Mucosa of descending colon (tissue), 3 donors: ENCODE data around the gene HEG1. TPM values are rescaled to one million over a fixed set of nuclear protein-coding genes. Genes with fewer than 3 reads are reported as not detected.

Source experiments
- ATAC-seq: fragments of 200-7000 bp; cut with Tn5 transposase; one replicate; pipeline ENCODE4 v1.9.1; 2020; ENCODE audit warnings: mild to moderate bottlenecking, moderate library complexity
- DNase-seq, 3 donors: peaks; one replicate each; pipeline ENCODE4 v3.0.0-alpha.2; 2020
- H3K36me3 ChIP-seq: fragments of 200-600 bp; one replicate; pipeline ENCODE4 v1.8.0; 2021; ENCODE audit warnings: low read depth, mild to moderate bottlenecking
- H3K4me1 ChIP-seq: fragments of 200-600 bp; one replicate; pipeline ENCODE4 v1.8.0; 2021; ENCODE audit warnings: low read depth, mild to moderate bottlenecking
- H3K4me3 ChIP-seq: fragments of 200-600 bp; one replicate; pipeline ENCODE4 v1.8.0; 2021; ENCODE audit warnings: mild to moderate bottlenecking
- H3K9me3 ChIP-seq: fragments of 200-600 bp; one replicate; pipeline ENCODE4 v1.8.0; 2021; ENCODE audit warnings: mild to moderate bottlenecking
- intact Hi-C, 2 donors: fragments of 100-400 bp; cut with DNase I in 1 of 2; cut with micrococcal nuclease in 1 of 2; formaldehyde crosslinking; loops; one replicate each; pipeline versions ENCODE4 v1.11.0 to v1.11.1; 2022; cut with DNase I, micrococcal nuclease
- total RNA-seq, 3 donors: library from RNA; stranded (reverse); fragmentation: NEBNext Ultra II Directional in 2 of 3; extraction: Animal tissue kit (Norgen Biotek cat#: 25700) in 2 of 3; gene quantifications; one replicate each; pipeline versions ENCODE4 v1.2.1 to v1.2.4, GENCODE V29; 2021 to 2023
- TF ChIP-seq, protein P1 (sequence below): fragments of 200-600 bp; IDR thresholded peaks from one replicate; pipeline ENCODE4 v1.8.0; 2022; ENCODE audit warnings: antibody characterized with exemption, mild to moderate bottlenecking
- donor health status: DM: no; HTN: no; CAD: no; lungs with moderate emphysema.
- donor health status: DM: no; HTN: no; CAD: no.
- donor health status: DM: no; HTN: yes; CAD: no.

HEG1 gene
- total RNA-seq, 3 donors from 2014 or later, result 7.4 to 45.3 (median 15.0) TPM

DNA sequence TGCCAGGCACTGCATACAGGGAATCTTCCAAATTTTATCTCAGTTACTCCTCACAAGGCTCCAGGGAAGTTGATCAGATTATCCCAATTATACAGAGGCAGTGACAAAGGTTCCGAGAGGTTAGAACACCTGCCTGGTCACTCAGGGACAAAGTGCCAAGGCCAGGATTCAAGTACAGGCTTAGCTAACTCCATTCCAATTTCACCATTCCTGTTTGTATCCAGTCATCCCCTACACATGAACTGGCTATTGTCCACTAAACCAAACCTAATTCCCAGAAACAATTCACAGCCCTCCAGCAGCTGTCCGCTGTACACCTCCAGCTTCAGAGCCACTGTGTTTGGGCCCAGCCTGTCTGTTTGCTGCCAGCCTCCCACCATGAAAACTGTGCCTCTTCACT, 137.3 kb downstream of the HEG1 start:
- ATAC-seq, result no peak
- TF ChIP-seq, protein P1, sequence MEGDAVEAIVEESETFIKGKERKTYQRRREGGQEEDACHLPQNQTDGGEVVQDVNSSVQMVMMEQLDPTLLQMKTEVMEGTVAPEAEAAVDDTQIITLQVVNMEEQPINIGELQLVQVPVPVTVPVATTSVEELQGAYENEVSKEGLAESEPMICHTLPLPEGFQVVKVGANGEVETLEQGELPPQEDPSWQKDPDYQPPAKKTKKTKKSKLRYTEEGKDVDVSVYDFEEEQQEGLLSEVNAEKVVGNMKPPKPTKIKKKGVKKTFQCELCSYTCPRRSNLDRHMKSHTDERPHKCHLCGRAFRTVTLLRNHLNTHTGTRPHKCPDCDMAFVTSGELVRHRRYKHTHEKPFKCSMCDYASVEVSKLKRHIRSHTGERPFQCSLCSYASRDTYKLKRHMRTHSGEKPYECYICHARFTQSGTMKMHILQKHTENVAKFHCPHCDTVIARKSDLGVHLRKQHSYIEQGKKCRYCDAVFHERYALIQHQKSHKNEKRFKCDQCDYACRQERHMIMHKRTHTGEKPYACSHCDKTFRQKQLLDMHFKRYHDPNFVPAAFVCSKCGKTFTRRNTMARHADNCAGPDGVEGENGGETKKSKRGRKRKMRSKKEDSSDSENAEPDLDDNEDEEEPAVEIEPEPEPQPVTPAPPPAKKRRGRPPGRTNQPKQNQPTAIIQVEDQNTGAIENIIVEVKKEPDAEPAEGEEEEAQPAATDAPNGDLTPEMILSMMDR, result no peak

DNA sequence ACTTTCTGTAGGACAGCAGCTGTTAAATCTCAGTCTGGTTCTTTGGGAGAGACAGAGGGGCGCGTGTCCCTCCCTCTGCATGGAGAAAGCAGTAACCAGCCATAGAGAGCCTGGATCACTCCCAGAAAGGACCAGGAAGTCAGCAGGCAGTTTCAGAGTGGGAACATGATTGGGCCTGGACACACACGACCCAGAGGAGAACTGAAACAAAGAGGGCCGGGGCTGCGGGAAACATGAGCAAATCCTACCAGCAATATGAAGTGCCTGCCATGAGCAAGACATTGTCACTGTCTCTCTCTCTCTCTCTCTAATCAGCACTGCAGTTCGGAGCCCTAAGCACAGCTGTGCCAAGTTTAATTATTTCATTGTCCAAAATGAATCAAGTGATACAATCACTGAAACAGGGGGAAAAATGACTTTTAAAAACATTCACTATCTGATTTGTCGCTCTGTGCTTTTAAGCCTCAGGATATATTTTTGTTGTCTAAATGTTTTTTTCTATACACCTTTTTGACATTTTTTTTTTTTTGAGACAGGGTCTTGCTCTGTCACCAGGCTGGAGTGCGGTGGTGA, 138.9 kb downstream of the HEG1 start:
- no peak overlapping the region for H3K4me3 ChIP-seq
- intact Hi-C loops, result no loop called here
- ATAC-seq (peak; percentile 5), DNase-seq (no peak)
- no peaks in the 10 kb centered on the region for H3K4me1 ChIP-seq
- H3K36me3 ChIP-seq, result peaks cover 16% of the 10 kb centered on the region
- TF ChIP-seq, protein P1, result no peak
- no peaks in the 10 kb centered on the region for H3K9me3 ChIP-seq

More for the DNA sequence above, 137.3 kb downstream of the HEG1 start:
- Histone ChIP-seq H3K36me3 (peaks cover 10% of the 10 kb centered on the region), H3K4me3 (no peak overlapping the region), H3K4me1 (no peaks in the 10 kb centered on the region), H3K9me3 (no peaks in the 10 kb centered on the region)
- intact Hi-C loops, result no loop called here
- DNase-seq, result no peak

Other genes with a start within 250 kb of the HEG1 start
- gene ITGB5, start 168.6 kb downstream of the HEG1 start, total RNA-seq, result 100 to 1,000 TPM in 1 of 3 donors, 10 to 100 TPM in 2; 67.9 to 102 (median 69.6) TPM
- 100 to 1,000 TPM; 445 to 923 (median 899) TPM for gene MUC13, start 121.2 kb downstream of the HEG1 start, total RNA-seq
- 10 to 100 TPM in 2 of 3 donors, 1 to 10 TPM in 1; 8.0 to 19.3 (median 13.6) TPM for gene SLC12A8, start 156.8 kb upstream of the HEG1 start, total RNA-seq